A549 treated with CORT108297 at 1 μM for 4 hours (cell line): ENCODE measurements around the gene ICAM5. TPM values are rescaled to one million over a fixed set of nuclear protein-coding genes. Genes with fewer than 3 reads are reported as not detected.

Experiments used
- total RNA-seq: library from RNA; stranded (reverse); fragments of 200-300 nt; extraction: Qiagen RNA extraction; gene quantifications from 5 replicates; pipeline ENCODE4 v1.2.3, GENCODE V29; 2022

ICAM5 gene
- 0.47 to 1.3 TPM (median 1.0 TPM) in 5 replicates for total RNA-seq

GRCh38 chr19:10289836-10290356 is at the start of gene ICAM5:
Gene ICAM5 (plus strand): TSS chr19:10289952. CDS start chr19:10290044, 92 bp downstream.

GRCh38 chr19:10251792-10252694 is 37.7 kb upstream of the ICAM5 start, which contains the start of gene MRPL4:
Gene MRPL4 (plus strand): TSS chr19:10252214. CDS start chr19:10252254, 40 bp downstream.

GRCh38 chr19:10270616-10271394 is 18.9 kb upstream of the ICAM5 start, which contains the start of gene ICAM1:
Gene ICAM1 (plus strand): TSS chr19:10271120. CDS start chr19:10271160, 40 bp downstream.

GRCh38 chr19:10286803-10287737 is 2.7 kb upstream of the ICAM5 start, which contains the start of gene ICAM4:
Gene ICAM4 (plus strand): TSS chr19:10286955. CDS start chr19:10287013, 58 bp downstream.

GRCh38 chr19:10309423-10309822 is 19.7 kb downstream of the ICAM5 start, which contains the start of gene ZGLP1:
Gene ZGLP1 (minus strand): TSS chr19:10309815.

GRCh38 chr19:10315335-10316214 is 25.8 kb downstream of the ICAM5 start, which contains the start of gene FDX2:
Gene FDX2 (minus strand): TSS chr19:10316015. CDS start chr19:10315996, 19 bp downstream.

GRCh38 chr19:10332965-10333757 is 43.4 kb downstream of the ICAM5 start, which contains the start of gene RAVER1:
Gene RAVER1 (minus strand): TSS chr19:10333529. CDS start chr19:10333507, 22 bp downstream.

GRCh38 chr19:10339380-10339960 is 49.7 kb downstream of the ICAM5 start, which contains the start of gene ICAM3:
Gene ICAM3 (minus strand): TSS chr19:10339624. CDS start chr19:10339614, 10 bp downstream.

Other genes with a start within 250 kb of the ICAM5 start
- 6.8 to 9.8 TPM (median 8.2 TPM) in 5 replicates for gene SHFL, start 203.6 kb upstream of the ICAM5 start, total RNA-seq
- 0.08 to 0.15 TPM (median 0.08 TPM) in 3 of 5 replicates, not detected in the others for gene ANGPTL6, start 187.3 kb upstream of the ICAM5 start, total RNA-seq
- gene PPAN, start 183.6 kb upstream of the ICAM5 start, total RNA-seq, result 40.7 to 59.7 TPM (median 54.1 TPM) in 5 replicates
- 4.6 to 13.5 TPM (median 7.0 TPM) in 5 replicates for gene P2RY11, start 178.3 kb upstream of the ICAM5 start, total RNA-seq
- gene EIF3G, start 170.1 kb upstream of the ICAM5 start, total RNA-seq, result 161 to 180 TPM (median 167 TPM) in 5 replicates
- 58.2 to 74.6 TPM (median 66.3 TPM) in 5 replicates for gene DNMT1, start 95.0 kb upstream of the ICAM5 start, total RNA-seq
- gene S1PR2, start 58.6 kb upstream of the ICAM5 start, total RNA-seq, result 0.75 to 1.1 TPM (median 0.96 TPM) in 5 replicates
- 55.9 to 85.2 TPM (median 78.8 TPM) in 5 replicates for gene MRPL4, start 37.7 kb upstream of the ICAM5 start, total RNA-seq
- gene ICAM1, start 18.8 kb upstream of the ICAM5 start, total RNA-seq, result 2.8 to 6.5 TPM (median 5.1 TPM) in 5 replicates
- gene ICAM4, start 3.0 kb upstream of the ICAM5 start, total RNA-seq, result 0.12 to 0.25 TPM (median 0.14 TPM) in 3 of 5 replicates, not detected in the others
- 1.4 to 3.2 TPM (median 2.3 TPM) in 5 replicates for gene ZGLP1, start 19.9 kb downstream of the ICAM5 start, total RNA-seq
- gene FDX2, start 26.1 kb downstream of the ICAM5 start, total RNA-seq, result 25.9 to 41.7 TPM (median 33.8 TPM) in 5 replicates
- gene RAVER1, start 43.6 kb downstream of the ICAM5 start, total RNA-seq, result 21.7 to 31.3 TPM (median 28.9 TPM) in 5 replicates
- 7.2 to 11.0 TPM (median 8.8 TPM) in 5 replicates for gene ICAM3, start 49.7 kb downstream of the ICAM5 start, total RNA-seq
- 27.3 to 52.9 TPM (median 43.9 TPM) in 5 replicates for gene TYK2, start 90.6 kb downstream of the ICAM5 start, total RNA-seq
- 159 to 201 TPM (median 189 TPM) in 5 replicates for gene CDC37, start 113.6 kb downstream of the ICAM5 start, total RNA-seq
- gene PDE4A, start 130.6 kb downstream of the ICAM5 start, total RNA-seq, result 3.8 to 5.4 TPM (median 4.9 TPM) in 5 replicates
- gene KEAP1, start 213.4 kb downstream of the ICAM5 start, total RNA-seq, result 51.2 to 65.8 TPM (median 62.5 TPM) in 5 replicates
- 1.5 to 2.5 TPM (median 2.1 TPM) in 5 replicates for gene S1PR5, start 227.5 kb downstream of the ICAM5 start, total RNA-seq